Endometrial microvascular endothelial cells (primary cell): Measurements from ENCODE around the gene SPRR2B. TPM values are rescaled to one million over a fixed set of nuclear protein-coding genes. Genes with fewer than 3 reads are reported as not detected.
"Not testable (repeated sequence)": the region's sequence is repeated elsewhere in the genome, so short reads cannot be mapped to it uniquely, and the experiment has no call there.

ENCODE experiments used
- in situ Hi-C: cut with HindIII; loops from 2 replicates; pipeline ENCODE4 v1.10.0; 2017; ENCODE audit warnings: low sequenced_read_pairs, low pct_unique_long_range_greater_than_20kb; ENCODE audit errors: inconsistent ontology term
- total RNA-seq: library from RNA; depleted of rRNA; stranded (reverse); fragments of >200 nt; gene quantifications from one replicate; pipeline ENCODE4 v1.2.3, GENCODE V29; 2015; ENCODE audit errors: inconsistent ontology term

Gene SPRR2B
- not detected for total RNA-seq

GRCh38 chr1:153071511-153071910 is at the start of gene SPRR2B:
SPRR2B (minus strand) TSS chr1:153071611; CDS start chr1:153070839, 772 bp downstream.
- in situ Hi-C loops = no loop called here

- in situ Hi-C loops = no loop called here
Measured at GRCh38 chr1:153120945-153121344, 49.5 kb upstream of the SPRR2B start.

- in situ Hi-C loops = no loop called here
Measured at GRCh38 chr1:153119491-153119971, 48.1 kb upstream of the SPRR2B start.

GRCh38 chr1:153115264-153115663 is 43.9 kb upstream of the SPRR2B start:
- in situ Hi-C loops = not testable (repeated sequence)

- in situ Hi-C loops = no loop called here
Measured at GRCh38 chr1:153113416-153113815, 42.0 kb upstream of the SPRR2B start, which contains the start of gene SPRR2F. SPRR2F (minus strand) TSS chr1:153113516; CDS start chr1:153112733, 783 bp downstream.

- in situ Hi-C loops = not testable (repeated sequence)
Measured at GRCh38 chr1:153112454-153112853, 41.0 kb upstream of the SPRR2B start.

- in situ Hi-C loops = no loop called here
Measured at GRCh38 chr1:153100245-153100644, 28.8 kb upstream of the SPRR2B start.

- in situ Hi-C loops = no loop called here
Measured at GRCh38 chr1:153099461-153100045, 28.1 kb upstream of the SPRR2B start.

GRCh38 chr1:153095764-153096163 is 24.4 kb upstream of the SPRR2B start:
- in situ Hi-C loops = no loop called here

- in situ Hi-C loops = no loop called here
Measured at GRCh38 chr1:153094426-153094825, 23.0 kb upstream of the SPRR2B start, which contains the start of gene SPRR2E. SPRR2E (minus strand) TSS chr1:153094526; CDS start chr1:153093751, 775 bp downstream.

- in situ Hi-C loops = no loop called here
Measured at GRCh38 chr1:153087652-153088051, 16.2 kb upstream of the SPRR2B start.

GRCh38 chr1:153081736-153082135 is 10.3 kb upstream of the SPRR2B start:
- in situ Hi-C loops = no loop called here

GRCh38 chr1:153072806-153073726 is 1.7 kb upstream of the SPRR2B start:
- in situ Hi-C loops = no loop called here

GRCh38 chr1:153070243-153070642 is 1.2 kb downstream of the SPRR2B start:
- in situ Hi-C loops = no loop called here

GRCh38 chr1:153058826-153059784 is 12.3 kb downstream of the SPRR2B start:
- in situ Hi-C loops = no loop called here

GRCh38 chr1:153058154-153058553 is 13.3 kb downstream of the SPRR2B start:
- in situ Hi-C loops = no loop called here

GRCh38 chr1:153057375-153057774 is 14.0 kb downstream of the SPRR2B start, which contains the start of gene SPRR2A:
SPRR2A (minus strand) TSS chr1:153057512; CDS start chr1:153056735, 777 bp downstream.
- in situ Hi-C loops = no loop called here

GRCh38 chr1:153056111-153056510 is 15.3 kb downstream of the SPRR2B start:
- in situ Hi-C loops = not testable (repeated sequence)

- in situ Hi-C loops = no loop called here
Measured at GRCh38 chr1:153049211-153049610, 22.2 kb downstream of the SPRR2B start.
